Activated naive CD4-positive, alpha-beta T cell treated with anti-CD3 and anti-CD28 coated beads, Interleukin-2, amount 10 ng/mL, durations not matched to agents 7 days and 5 days (primary cell): ENCODE data around the gene RAMP3.
"Not testable (repeated sequence)": the region's sequence is repeated elsewhere in the genome, so short reads cannot be mapped to it uniquely, and the experiment has no call there.

ENCODE experiments used
- CTCF ChIA-PET: fragments of 350-600 bp; sonication (Branson Sonifier 250); formaldehyde crosslinking; loops from one replicate; lab custom pipeline; 2021; ENCODE audit warnings: antibody characterized with exemption; lab: Charles Lee
- DNase-seq: peaks from one replicate; pipeline ENCODE4 v3.0.0-alpha.2; 2020
- H3K27ac Mint-ChIP-seq: one replicate; pipeline ENCODE4 v1.8.0; 2021; ENCODE audit warnings: mild to moderate bottlenecking, moderate library complexity, mixed read lengths
- H3K27me3 Mint-ChIP-seq: one replicate; pipeline ENCODE4 v1.8.0; 2021; ENCODE audit warnings: mild to moderate bottlenecking, mixed read lengths
- H3K36me3 Mint-ChIP-seq: one replicate; pipeline ENCODE4 v1.8.0; 2021; ENCODE audit warnings: mixed read lengths
- H3K4me1 Mint-ChIP-seq: one replicate; pipeline ENCODE4 v1.8.0; 2021; ENCODE audit warnings: mixed read lengths
- H3K4me3 Mint-ChIP-seq: one replicate; pipeline ENCODE4 v1.8.0; 2021; ENCODE audit warnings: mild to moderate bottlenecking, moderate library complexity, mixed read lengths
- H3K9me3 Mint-ChIP-seq: one replicate; pipeline ENCODE4 v1.8.0; 2021; ENCODE audit warnings: mixed read lengths

Gene RAMP3

GRCh38 chr7:45155357-45155900 lies 2.2 kb upstream of the RAMP3 start:
- no peaks in the 10 kb centered on the region for H3K9me3 Mint-ChIP-seq
- peaks cover 69% of the 10 kb centered on the region for H3K27me3 Mint-ChIP-seq
- CTCF ChIA-PET = interaction anchor here (10.9 kb wide), 1 partner anchor 105 kb away, joined by 119 read pairs; no protein-coding TSS in a partner anchor
- H3K36me3 Mint-ChIP-seq = no peaks in the 10 kb centered on the region
- no peak overlapping the region for H3K27ac Mint-ChIP-seq
- peak; percentile 8 for DNase-seq
- H3K4me3 Mint-ChIP-seq = no peak overlapping the region
- H3K4me1 Mint-ChIP-seq = peaks cover 4% of the 10 kb centered on the region

- Mint-ChIP-seq H3K4me1 (peaks cover 7% of the 10 kb centered on the region), H3K27me3 (peaks cover 66% of the 10 kb centered on the region), H3K27ac (no peak overlapping the region), H3K4me3 (no peak overlapping the region), H3K36me3 (no peaks in the 10 kb centered on the region), H3K9me3 (no peaks in the 10 kb centered on the region)
- CTCF ChIA-PET = interaction anchor here (10.9 kb wide), 1 partner anchor 104 kb away, joined by 119 read pairs; no protein-coding TSS in a partner anchor
- peak; percentile 11 for DNase-seq
Measured at GRCh38 chr7:45155941-45156340, 1.6 kb upstream of the RAMP3 start.

GRCh38 chr7:45156516-45157272 lies 897 bp upstream of the RAMP3 start:
- CTCF ChIA-PET = interaction anchor here (0.9 to 10.9 kb wide), 2 partner anchors 61 to 104 kb away, joined by 3 to 119 read pairs; no protein-coding TSS in a partner anchor
- Mint-ChIP-seq H3K36me3 (no peaks in the 10 kb centered on the region), H3K4me1 (peaks cover 11% of the 10 kb centered on the region), H3K27me3 (peaks cover 60% of the 10 kb centered on the region), H3K4me3 (no peak overlapping the region), H3K27ac (no peak overlapping the region), H3K9me3 (no peaks in the 10 kb centered on the region)
- DNase-seq = no peak

GRCh38 chr7:45157286-45157652 lies 322 bp upstream of the RAMP3 start:
- Mint-ChIP-seq H3K9me3 (no peaks in the 10 kb centered on the region), H3K4me1 (peaks cover 11% of the 10 kb centered on the region), H3K36me3 (no peaks in the 10 kb centered on the region), H3K27me3 (peaks cover 61% of the 10 kb centered on the region), H3K27ac (no peak overlapping the region), H3K4me3 (no peak overlapping the region)
- no peak for DNase-seq
- CTCF ChIA-PET = interaction anchor here (0.9 to 10.9 kb wide), 2 partner anchors 61 to 103 kb away, joined by 3 to 119 read pairs; no protein-coding TSS in a partner anchor

- peaks cover 72% of the 10 kb centered on the region for H3K27me3 Mint-ChIP-seq
- no peaks in the 10 kb centered on the region for H3K9me3 Mint-ChIP-seq
- H3K4me1 Mint-ChIP-seq = peaks cover 11% of the 10 kb centered on the region
- H3K4me3 Mint-ChIP-seq = no peak overlapping the region
- CTCF ChIA-PET = interaction anchor here (10.9 kb wide), 1 partner anchor 102 kb away, joined by 119 read pairs; no protein-coding TSS in a partner anchor
- DNase-seq = peak; percentile 4
- no peaks in the 10 kb centered on the region for H3K36me3 Mint-ChIP-seq
- no peak overlapping the region for H3K27ac Mint-ChIP-seq
Measured at GRCh38 chr7:45158471-45158870, 880 bp downstream of the RAMP3 start.

- H3K27ac Mint-ChIP-seq = no peak overlapping the region
- H3K4me1 Mint-ChIP-seq = peaks cover 11% of the 10 kb centered on the region
- no peaks in the 10 kb centered on the region for H3K36me3 Mint-ChIP-seq
- CTCF ChIA-PET = interaction anchor here (10.9 kb wide), 1 partner anchor 101 kb away, joined by 119 read pairs; no protein-coding TSS in a partner anchor
- H3K9me3 Mint-ChIP-seq = no peaks in the 10 kb centered on the region
- DNase-seq = peak; percentile 2
- H3K27me3 Mint-ChIP-seq = peaks cover 81% of the 10 kb centered on the region
- H3K4me3 Mint-ChIP-seq = no peak overlapping the region
Measured at GRCh38 chr7:45159296-45159695, 1.7 kb downstream of the RAMP3 start.

GRCh38 chr7:45160417-45160881 lies 2.9 kb downstream of the RAMP3 start:
- DNase-seq = peak; percentile 17
- CTCF ChIA-PET = interaction anchor here (10.9 kb wide), 1 partner anchor 100 kb away, joined by 119 read pairs; no protein-coding TSS in a partner anchor

GRCh38 chr7:45161138-45161537 lies 3.5 kb downstream of the RAMP3 start:
- Mint-ChIP-seq H3K36me3 (no peaks in the 10 kb centered on the region), H3K9me3 (no peaks in the 10 kb centered on the region), H3K4me3 (no peak overlapping the region), H3K27ac (no peak overlapping the region), H3K4me1 (peaks cover 11% of the 10 kb centered on the region), H3K27me3 (peaks cover 69% of the 10 kb centered on the region)
- CTCF ChIA-PET = interaction anchor here (10.9 kb wide), 1 partner anchor 99 kb away, joined by 119 read pairs; no protein-coding TSS in a partner anchor
- DNase-seq = no peak

More at GRCh38 chr7:45160417-45160881, 2.9 kb downstream of the RAMP3 start:
- H3K4me1 Mint-ChIP-seq = peaks cover 11% of the 10 kb centered on the region
- H3K36me3 Mint-ChIP-seq = no peaks in the 10 kb centered on the region
- no peaks in the 10 kb centered on the region for H3K9me3 Mint-ChIP-seq
- H3K27ac Mint-ChIP-seq = no peak overlapping the region
- H3K4me3 Mint-ChIP-seq = no peak overlapping the region
- H3K27me3 Mint-ChIP-seq = peaks cover 73% of the 10 kb centered on the region

GRCh38 chr7:45161842-45162241 lies 4.3 kb downstream of the RAMP3 start:
- CTCF ChIA-PET = no interaction called here
- H3K4me1 Mint-ChIP-seq = peaks cover 11% of the 10 kb centered on the region
- DNase-seq = no peak
- H3K27ac Mint-ChIP-seq = no peak overlapping the region
- H3K4me3 Mint-ChIP-seq = no peak overlapping the region
- H3K36me3 Mint-ChIP-seq = no peaks in the 10 kb centered on the region
- H3K27me3 Mint-ChIP-seq = peaks cover 63% of the 10 kb centered on the region
- no peaks in the 10 kb centered on the region for H3K9me3 Mint-ChIP-seq

GRCh38 chr7:45162311-45162845 lies 4.8 kb downstream of the RAMP3 start:
- Mint-ChIP-seq H3K4me3 (no peak overlapping the region), H3K4me1 (peaks cover 11% of the 10 kb centered on the region), H3K9me3 (no peaks in the 10 kb centered on the region), H3K27me3 (peaks cover 58% of the 10 kb centered on the region), H3K27ac (no peak overlapping the region), H3K36me3 (no peaks in the 10 kb centered on the region)
- CTCF ChIA-PET = interaction anchor here (1.0 kb wide), 1 partner anchor 97 kb away, joined by 3 read pairs; no protein-coding TSS in a partner anchor
- no peak for DNase-seq

- Mint-ChIP-seq H3K36me3 (no peaks in the 10 kb centered on the region), H3K27ac (no peak overlapping the region), H3K4me1 (peaks cover 11% of the 10 kb centered on the region), H3K27me3 (peaks cover 52% of the 10 kb centered on the region), H3K9me3 (no peaks in the 10 kb centered on the region), H3K4me3 (no peak overlapping the region)
- DNase-seq = no peak
- CTCF ChIA-PET = interaction anchor here (1.0 kb wide), 3 partner anchors 9 to 97 kb away, joined by 3 to 4 read pairs (median 4); no protein-coding TSS in a partner anchor
Measured at GRCh38 chr7:45162943-45163691, 5.5 kb downstream of the RAMP3 start.

GRCh38 chr7:45163692-45164052 lies 6.1 kb downstream of the RAMP3 start:
- Mint-ChIP-seq H3K9me3 (no peaks in the 10 kb centered on the region), H3K36me3 (no peaks in the 10 kb centered on the region), H3K4me3 (no peak overlapping the region), H3K4me1 (peaks cover 11% of the 10 kb centered on the region), H3K27me3 (peaks cover 46% of the 10 kb centered on the region), H3K27ac (no peak overlapping the region)
- CTCF ChIA-PET = interaction anchor here (0.6 to 1.0 kb wide), 3 partner anchors 10 to 97 kb away, joined by 3 to 4 read pairs (median 4); no protein-coding TSS in a partner anchor
- DNase-seq = no peak

- H3K4me3 Mint-ChIP-seq, DNase-seq, H3K9me3 Mint-ChIP-seq, H3K36me3 Mint-ChIP-seq, H3K27ac Mint-ChIP-seq: not testable (repeated sequence)
- CTCF ChIA-PET = interaction anchor here (0.6 to 1.0 kb wide), 2 partner anchors 19 to 96 kb away, joined by 3 to 4 read pairs; no protein-coding TSS in a partner anchor
- Mint-ChIP-seq H3K4me1 (peaks cover 11% of the 10 kb centered on the region), H3K27me3 (peaks cover 40% of the 10 kb centered on the region)
Measured at GRCh38 chr7:45164271-45164670, 6.7 kb downstream of the RAMP3 start.
